MCF 10A (cell line): ENCODE data around the gene PRPF40B. TPM values are rescaled to one million over a fixed set of nuclear protein-coding genes. Genes with fewer than 3 reads are reported as not detected.

ENCODE experiments used
- BruUV-seq: library from RNA; stranded (reverse); fragments of 400-500 nt; replicated peaks from 2 replicates; lab custom pipeline; 2021; lab: Mats Ljungman, UMichigan
- CTCF ChIA-PET: fragments of 300-600 bp; sonication (Branson Sonifier 250); formaldehyde crosslinking; extraction: SDS; loops from one replicate; lab custom pipeline; 2021; ENCODE audit warnings: antibody characterized with exemption, inconsistent platforms; lab: Yijun Ruan, JAX
- POLR2A ChIA-PET: fragments of 300-600, 350-650 bp; sonication (Branson Sonifier 250); formaldehyde crosslinking; extraction: SDS; loops from one replicate; lab custom pipeline; 2020; ENCODE audit warnings: antibody characterized with exemption, inconsistent platforms; lab: Yijun Ruan, JAX
- DNase-seq: peaks from one replicate; pipeline ENCODE4 v3.0.0-alpha.2; 2018; ENCODE audit not compliant: unreplicated experiment
- H3K27ac Mint-ChIP-seq: one replicate; pipeline ENCODE4 v1.8.0; 2022; ENCODE audit warnings: mild to moderate bottlenecking, low read depth, mixed read lengths; ENCODE audit not compliant: unreplicated experiment
- H3K27me3 Mint-ChIP-seq: one replicate; pipeline ENCODE4 v1.8.0; 2022; ENCODE audit warnings: mixed read lengths; ENCODE audit not compliant: insufficient read depth, unreplicated experiment
- H3K36me3 Mint-ChIP-seq: one replicate; pipeline ENCODE4 v1.8.0; 2022; ENCODE audit warnings: mild to moderate bottlenecking, moderate library complexity, mixed read lengths; ENCODE audit not compliant: insufficient read depth, unreplicated experiment
- H3K4me1 Mint-ChIP-seq: one replicate; pipeline ENCODE4 v1.8.0; 2022; ENCODE audit warnings: mixed read lengths; ENCODE audit not compliant: insufficient read depth, unreplicated experiment
- H3K4me3 Mint-ChIP-seq: one replicate; pipeline ENCODE4 v1.8.0; 2022; ENCODE audit warnings: mild to moderate bottlenecking, moderate library complexity, mixed read lengths; ENCODE audit not compliant: unreplicated experiment
- H3K9me3 Mint-ChIP-seq: one replicate; pipeline ENCODE4 v1.8.0; 2022; ENCODE audit warnings: mixed read lengths; ENCODE audit not compliant: unreplicated experiment
- intact Hi-C: fragments of 100-400 bp; cut with micrococcal nuclease; formaldehyde crosslinking; loops from 2 replicates; pipeline ENCODE4 v1.14.1; 2022
- total RNA-seq: library from RNA; stranded (reverse); gene quantifications from 2 replicates; pipeline ENCODE4 v1.2.3, GENCODE V29; 2022
- TF ChIP-seq, protein P1 (sequence below): fragments of 200-600 bp; IDR thresholded peaks from one replicate; pipeline ENCODE4 v1.8.0; 2022; ENCODE audit warnings: antibody characterized with exemption, mild to moderate bottlenecking; ENCODE audit not compliant: unreplicated experiment

PRPF40B gene
- total RNA-seq, 1 experiment from 2014 or later = 48.5 TPM

DNA sequence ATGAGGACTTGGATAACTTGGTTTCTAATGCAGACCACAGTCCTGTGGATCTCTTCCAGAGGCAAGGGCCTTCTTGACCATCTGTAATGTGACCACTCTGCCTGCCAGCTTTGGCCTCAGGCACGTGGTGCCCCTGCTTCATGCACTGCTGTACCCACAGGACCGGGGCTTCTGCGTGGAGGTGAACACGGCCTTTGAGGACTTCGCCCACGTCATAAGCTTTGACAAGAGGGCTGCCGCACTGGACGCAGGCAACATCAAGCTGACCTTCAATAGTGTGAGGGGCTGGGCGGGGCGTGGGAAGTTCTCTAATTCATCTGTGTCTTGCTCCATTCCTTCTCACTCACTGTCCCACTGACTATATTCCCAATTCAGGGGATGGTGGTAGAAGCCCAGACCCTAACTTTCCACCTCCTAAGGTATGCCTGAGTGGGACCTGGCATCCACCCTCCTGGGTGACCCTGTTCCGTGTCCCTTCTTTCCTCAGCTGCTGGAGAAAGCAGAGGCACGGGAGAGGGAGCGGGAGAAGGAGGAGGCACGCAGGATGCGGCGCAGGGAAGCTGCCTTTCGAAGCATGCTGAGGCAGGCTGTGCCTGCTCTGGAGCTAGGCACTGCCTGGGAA is 18.5 kb downstream of the PRPF40B start:
- CTCF ChIA-PET = interaction anchor here (0.9 to 1.8 kb wide), 3 partner anchors 12 to 197 kb away, joined by 3 to 7 read pairs (median 4); partner anchors contain the start of gene PRPF40B
- Mint-ChIP-seq H3K4me3 (no peak overlapping the region), H3K4me1 (peaks cover 13% of the 10 kb centered on the region), H3K9me3 (no peaks in the 10 kb centered on the region), H3K27ac (no peak overlapping the region), H3K36me3 (peaks cover 15% of the 10 kb centered on the region), H3K27me3 (no peaks in the 10 kb centered on the region)
- no peak for DNase-seq
- no TSS peak for BruUV-seq
- TF ChIP-seq, protein P1, sequence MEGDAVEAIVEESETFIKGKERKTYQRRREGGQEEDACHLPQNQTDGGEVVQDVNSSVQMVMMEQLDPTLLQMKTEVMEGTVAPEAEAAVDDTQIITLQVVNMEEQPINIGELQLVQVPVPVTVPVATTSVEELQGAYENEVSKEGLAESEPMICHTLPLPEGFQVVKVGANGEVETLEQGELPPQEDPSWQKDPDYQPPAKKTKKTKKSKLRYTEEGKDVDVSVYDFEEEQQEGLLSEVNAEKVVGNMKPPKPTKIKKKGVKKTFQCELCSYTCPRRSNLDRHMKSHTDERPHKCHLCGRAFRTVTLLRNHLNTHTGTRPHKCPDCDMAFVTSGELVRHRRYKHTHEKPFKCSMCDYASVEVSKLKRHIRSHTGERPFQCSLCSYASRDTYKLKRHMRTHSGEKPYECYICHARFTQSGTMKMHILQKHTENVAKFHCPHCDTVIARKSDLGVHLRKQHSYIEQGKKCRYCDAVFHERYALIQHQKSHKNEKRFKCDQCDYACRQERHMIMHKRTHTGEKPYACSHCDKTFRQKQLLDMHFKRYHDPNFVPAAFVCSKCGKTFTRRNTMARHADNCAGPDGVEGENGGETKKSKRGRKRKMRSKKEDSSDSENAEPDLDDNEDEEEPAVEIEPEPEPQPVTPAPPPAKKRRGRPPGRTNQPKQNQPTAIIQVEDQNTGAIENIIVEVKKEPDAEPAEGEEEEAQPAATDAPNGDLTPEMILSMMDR = no peak
- intact Hi-C loops = loop anchor here (5.0 kb wide), 1 partner anchor 110 kb away; no protein-coding TSS in a partner anchor
- POLR2A ChIA-PET = interaction anchor here (1.0 kb wide), 1 partner anchor 17 kb away, joined by 3 read pairs; no protein-coding TSS in a partner anchor

DNA sequence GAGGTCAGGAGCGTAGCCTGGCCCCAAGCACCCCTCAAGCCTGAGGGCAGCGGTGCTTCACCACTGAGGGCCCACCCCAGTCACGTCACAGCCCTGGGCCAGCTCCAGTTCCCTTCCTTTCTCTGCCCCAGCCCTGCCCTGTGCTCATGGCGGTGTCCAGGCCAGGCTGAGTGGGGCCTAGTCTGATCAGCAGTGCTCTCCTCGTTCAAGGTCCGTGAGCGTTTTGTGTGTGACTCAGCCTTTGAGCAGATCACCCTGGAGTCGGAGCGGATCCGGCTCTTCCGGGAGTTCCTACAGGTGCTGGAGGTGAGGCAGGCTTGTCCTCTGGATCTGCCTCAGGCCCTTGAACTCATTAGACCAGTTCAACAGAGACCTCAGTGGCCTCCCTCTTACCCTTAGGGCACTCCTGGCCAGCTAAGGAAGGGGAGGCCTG is 19.0 kb downstream of the PRPF40B start:
- Mint-ChIP-seq H3K36me3 (peaks cover 15% of the 10 kb centered on the region), H3K27ac (no peak overlapping the region), H3K9me3 (no peaks in the 10 kb centered on the region), H3K4me3 (no peak overlapping the region), H3K4me1 (peaks cover 13% of the 10 kb centered on the region), H3K27me3 (no peaks in the 10 kb centered on the region)
- BruUV-seq = no TSS peak
- ChIA-PET CTCF (interaction anchor here (1.2 to 1.9 kb wide), 3 partner anchors 20 to 137 kb away, joined by 3 to 7 read pairs (median 5); partner anchors contain the start of gene PRPF40B), POLR2A (interaction anchor here (1.0 kb wide), 1 partner anchor 17 kb away, joined by 3 read pairs; no protein-coding TSS in a partner anchor)
- DNase-seq = no peak
- TF ChIP-seq, protein P1 = no peak
- intact Hi-C loops = loop anchor here (5.0 kb wide), 1 partner anchor 110 kb away; no protein-coding TSS in a partner anchor

DNA sequence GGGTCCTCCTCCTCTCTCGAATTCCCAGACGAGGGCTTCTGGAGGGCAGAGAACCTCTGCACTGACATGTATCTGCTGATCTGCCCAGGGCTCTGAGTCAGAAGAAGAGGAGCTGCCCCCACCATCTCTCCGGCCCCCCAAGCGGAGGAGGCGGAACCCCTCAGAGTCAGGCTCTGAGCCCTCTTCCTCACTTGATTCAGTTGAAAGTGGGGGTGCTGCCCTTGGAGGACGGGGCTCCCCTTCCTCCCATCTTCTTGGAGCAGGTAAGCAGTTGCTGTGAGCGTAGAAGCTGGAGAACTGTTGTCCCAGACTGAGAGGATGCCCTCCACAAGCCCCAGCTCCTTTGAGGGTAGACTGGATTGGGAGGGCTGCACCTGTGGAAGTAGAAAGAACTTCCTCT is 19.8 kb downstream of the PRPF40B start:
- H3K9me3 Mint-ChIP-seq = no peaks in the 10 kb centered on the region
- CTCF ChIA-PET = interaction anchor here (0.7 to 3.2 kb wide), 12 partner anchors 8 to 224 kb away, joined by 3 to 22 read pairs (median 4); no protein-coding TSS in a partner anchor
- POLR2A ChIA-PET = interaction anchor here (0.6 to 1.1 kb wide), 4 partner anchors 8 to 133 kb away, joined by 3 read pairs; no protein-coding TSS in a partner anchor
- H3K4me1 Mint-ChIP-seq = peaks cover 13% of the 10 kb centered on the region
- H3K36me3 Mint-ChIP-seq = peaks cover 15% of the 10 kb centered on the region
- BruUV-seq = no TSS peak
- intact Hi-C loops = loop anchor here (5.0 kb wide), 1 partner anchor 109 kb away; no protein-coding TSS in a partner anchor
- H3K4me3 Mint-ChIP-seq = no peak overlapping the region
- H3K27me3 Mint-ChIP-seq = no peaks in the 10 kb centered on the region
- TF ChIP-seq, protein P1 = no peak
- no peak overlapping the region for H3K27ac Mint-ChIP-seq
- DNase-seq = no peak
